ENCODE data around the gene SLCO2B1. TPM values are rescaled to one million over a fixed set of nuclear protein-coding genes. Genes with fewer than 3 reads are reported as not detected.
A peak's percentile ranks its signal among the peaks of the same experiment; 100 is the strongest.

SLCO2B1 gene
- total RNA-seq, 1 donor from 2014 or later = 19.2 TPM

GRCh38 chr11:75241036-75241905 is 90.4 kb downstream of the SLCO2B1 start:
- no peaks in the 10 kb centered on the region for H3K36me3 Mint-ChIP-seq (ENCODE audit: low read depth)
- peaks cover 7% of the 10 kb centered on the region for H3K4me1 Mint-ChIP-seq (ENCODE audit: low read depth)
- peak; percentile 86 for TF ChIP-seq CTCF (IDR thresholded peaks at IDR 0.05)
- peaks cover 35% of the 10 kb centered on the region for H3K27me3 Mint-ChIP-seq (ENCODE audit: low read depth)
- no peaks in the 10 kb centered on the region for H3K9me3 Mint-ChIP-seq (ENCODE audit: low read depth)
- peak; percentile 63 for DNase-seq (ENCODE audit: low spot score)
- no peak overlapping the region for H3K27ac Mint-ChIP-seq (ENCODE audit: unreplicated experiment)
- peak overlapping the region; percentile 66 for H3K4me3 Mint-ChIP-seq (ENCODE audit: unreplicated experiment)

- Mint-ChIP-seq H3K9me3 (ENCODE audit: low read depth) (no peaks in the 10 kb centered on the region), H3K4me1 (ENCODE audit: low read depth) (peaks cover 7% of the 10 kb centered on the region), H3K27me3 (ENCODE audit: low read depth) (peaks cover 35% of the 10 kb centered on the region), H3K4me3 (ENCODE audit: unreplicated experiment) (peak overlapping the region; percentile 76), H3K36me3 (ENCODE audit: low read depth) (no peaks in the 10 kb centered on the region), H3K27ac (ENCODE audit: unreplicated experiment) (no peak overlapping the region)
- DNase-seq (ENCODE audit: low spot score) = peak; percentile 86
- no peak for TF ChIP-seq CTCF (IDR thresholded peaks at IDR 0.05)
Observed at GRCh38 chr11:75241906-75242644, 91.2 kb downstream of the SLCO2B1 start.

- peaks cover 33% of the 10 kb centered on the region for H3K27me3 Mint-ChIP-seq (ENCODE audit: low read depth)
- peaks cover 7% of the 10 kb centered on the region for H3K4me1 Mint-ChIP-seq (ENCODE audit: low read depth)
- TF ChIP-seq CTCF (IDR thresholded peaks at IDR 0.05) = no peak
- H3K27ac Mint-ChIP-seq (ENCODE audit: unreplicated experiment) = no peak overlapping the region
- DNase-seq (ENCODE audit: low spot score) = peak; percentile 64
- peak overlapping the region; percentile 76 for H3K4me3 Mint-ChIP-seq (ENCODE audit: unreplicated experiment)
- no peaks in the 10 kb centered on the region for H3K36me3 Mint-ChIP-seq (ENCODE audit: low read depth)
- H3K9me3 Mint-ChIP-seq (ENCODE audit: low read depth) = no peaks in the 10 kb centered on the region
Observed at GRCh38 chr11:75242722-75243600, 92.1 kb downstream of the SLCO2B1 start.

GRCh38 chr11:75244052-75244814 is 93.3 kb downstream of the SLCO2B1 start:
- Mint-ChIP-seq H3K4me1 (ENCODE audit: low read depth) (peaks cover 7% of the 10 kb centered on the region), H3K4me3 (ENCODE audit: unreplicated experiment) (no peak overlapping the region), H3K36me3 (ENCODE audit: low read depth) (no peaks in the 10 kb centered on the region), H3K9me3 (ENCODE audit: low read depth) (no peaks in the 10 kb centered on the region), H3K27ac (ENCODE audit: unreplicated experiment) (no peak overlapping the region), H3K27me3 (ENCODE audit: low read depth) (peaks cover 30% of the 10 kb centered on the region)
- peak; percentile 59 for DNase-seq (ENCODE audit: low spot score)
- no peak for TF ChIP-seq CTCF (IDR thresholded peaks at IDR 0.05)

Measured in chondrocyte (in vitro differentiated cells).